GM19397 (cell line): Measurements from ENCODE around the gene YPEL3.
"Not testable (repeated sequence)": the region's sequence is repeated elsewhere in the genome, so short reads cannot be mapped to it uniquely, and the experiment has no call there.

ENCODE experiments used
- ATAC-seq: cut with Tn5 transposase; IDR thresholded peaks from one replicate; pipeline ENCODE4 v1.9.1; 2021; ENCODE audit warnings: mild to moderate bottlenecking, moderate library complexity; ENCODE audit not compliant: unreplicated experiment

Gene YPEL3

GRCh38 chr16:30117768-30118167, 21.8 kb upstream of the YPEL3 start:
- ATAC-seq, result no peak

GRCh38 chr16:30116291-30117207, 20.5 kb upstream of the YPEL3 start:
- no peak for ATAC-seq

GRCh38 chr16:30115238-30115637, 19.2 kb upstream of the YPEL3 start:
- no peak for ATAC-seq

GRCh38 chr16:30114833-30115232, 18.8 kb upstream of the YPEL3 start:
- not testable (repeated sequence) for ATAC-seq

GRCh38 chr16:30114411-30114810, 18.4 kb upstream of the YPEL3 start:
- ATAC-seq, result no peak

- ATAC-seq, result no peak
These were observed 17.8 kb upstream of the YPEL3 start for GRCh38 chr16:30113711-30114333.

GRCh38 chr16:30113031-30113710, 17.2 kb upstream of the YPEL3 start, which contains the start of gene GDPD3:
Gene GDPD3 (minus strand): TSS chr16:30113537. CDS start chr16:30113478, 59 bp downstream.
- no peak for ATAC-seq

- no peak for ATAC-seq
These were observed 16.4 kb upstream of the YPEL3 start for GRCh38 chr16:30112197-30113030.

GRCh38 chr16:30110661-30111060, 14.6 kb upstream of the YPEL3 start:
- ATAC-seq, result no peak

- no peak for ATAC-seq
These were observed 12.2 kb upstream of the YPEL3 start for GRCh38 chr16:30108059-30108850.

- ATAC-seq, result no peak
These were observed 8.5 kb upstream of the YPEL3 start for GRCh38 chr16:30104492-30104891.

- no peak for ATAC-seq
These were observed 8.1 kb upstream of the YPEL3 start for GRCh38 chr16:30104090-30104489.

GRCh38 chr16:30096862-30097563, 1.0 kb upstream of the YPEL3 start:
- ATAC-seq, result no peak

GRCh38 chr16:30095166-30096078, 591 bp downstream of the YPEL3 start:
- no peak for ATAC-seq

- no peak for ATAC-seq
These were observed 1.4 kb downstream of the YPEL3 start for GRCh38 chr16:30094541-30095165.

- peak; percentile 40 for ATAC-seq
These were observed 3.5 kb downstream of the YPEL3 start for GRCh38 chr16:30092373-30093010.
